CD4-positive, alpha-beta memory T cell (primary cell): ENCODE measurements around the gene ASRGL1. TPM values are rescaled to one million over a fixed set of nuclear protein-coding genes. Genes with fewer than 3 reads are reported as not detected.
A peak's percentile ranks its signal among the peaks of the same experiment; 100 is the strongest.
"Not testable (repeated sequence)": the region's sequence is repeated elsewhere in the genome, so short reads cannot be mapped to it uniquely, and the experiment has no call there.

Source experiments
- CTCF ChIA-PET: fragments of 350-600 bp; sonication (Branson Sonifier 250); formaldehyde crosslinking; loops from one replicate; lab custom pipeline; 2021; ENCODE audit warnings: inconsistent platforms; ENCODE audit not compliant: partially characterized antibody; lab: Charles Lee
- POLR2A ChIA-PET: fragments of 350-600 bp; sonication (Branson Sonifier 250); formaldehyde crosslinking; loops from one replicate; lab custom pipeline; 2021; ENCODE audit not compliant: partially characterized antibody; lab: Charles Lee
- DNase-seq, 5 donors: peaks; one replicate each; pipeline versions ENCODE4 v3.0.0 to v3.0.0-alpha.2; 2020 to 2022; ENCODE audit warnings: mixed read lengths in 1 of 5
- H3K27ac ChIP-seq: one replicate; pipeline ENCODE4 v1.7.0; 2013; ENCODE audit warnings: low read depth, low read length
- H3K27me3 ChIP-seq: 2 replicates; pipeline ENCODE4 v1.7.0; 2013; ENCODE audit warnings: mild to moderate bottlenecking, low read length, moderate library complexity; ENCODE audit not compliant: insufficient read depth
- H3K36me3 ChIP-seq: 2 replicates; pipeline ENCODE4 v1.7.0; 2013; ENCODE audit warnings: mild to moderate bottlenecking, low read length, moderate library complexity; ENCODE audit not compliant: insufficient read depth
- H3K4me1 ChIP-seq: 2 replicates; pipeline ENCODE4 v1.7.0; 2013; ENCODE audit warnings: mild to moderate bottlenecking, low read length, moderate library complexity; ENCODE audit not compliant: insufficient read depth
- H3K4me3 ChIP-seq, 2 donors: one replicate each; pipeline ENCODE4 v1.7.0; 2013; ENCODE audit warnings: low read length in 2 of 2, mild to moderate bottlenecking in 1 of 2
- H3K9me3 ChIP-seq, 2 donors: one replicate each; pipeline ENCODE4 v1.7.0; 2013; ENCODE audit warnings: low read length in 2 of 2, control low read depth in 1 of 2; ENCODE audit not compliant: control insufficient read depth in 1 of 2
- H3K27ac Mint-ChIP-seq, 7 donors: one replicate each; pipeline ENCODE4 v1.8.0; 2020 to 2021; ENCODE audit warnings: mixed read lengths in 7 of 7, mild to moderate bottlenecking in 6 of 7, inconsistent platforms in 3 of 7, moderate library complexity in 3 of 7
- H3K27me3 Mint-ChIP-seq, 2 donors: one replicate each; pipeline ENCODE4 v1.8.0; 2020 to 2021; ENCODE audit warnings: mixed read lengths in 2 of 2
- H3K36me3 Mint-ChIP-seq, 2 donors: one replicate each; pipeline ENCODE4 v1.8.0; 2020 to 2021; ENCODE audit warnings: mixed read lengths in 2 of 2, inconsistent platforms in 1 of 2, mild to moderate bottlenecking in 1 of 2
- H3K4me1 Mint-ChIP-seq, 4 donors: one replicate each; pipeline ENCODE4 v1.8.0; 2020 to 2021; ENCODE audit warnings: mixed read lengths in 4 of 4, mild to moderate bottlenecking in 1 of 4
- H3K4me3 Mint-ChIP-seq, 8 donors: one replicate each; pipeline ENCODE4 v1.8.0; 2020 to 2021; ENCODE audit warnings: mixed read lengths in 8 of 8, mild to moderate bottlenecking in 7 of 8, moderate library complexity in 6 of 8, inconsistent platforms in 3 of 8
- H3K9me3 Mint-ChIP-seq, 8 donors: one replicate each; pipeline ENCODE4 v1.8.0; 2020 to 2021; ENCODE audit warnings: mixed read lengths in 8 of 8, mild to moderate bottlenecking in 5 of 8, inconsistent platforms in 3 of 8, moderate library complexity in 1 of 8
- intact Hi-C: fragments of 100-400 bp; cut with micrococcal nuclease; formaldehyde crosslinking; loops from one replicate; pipeline ENCODE4 v1.15.1; 2023
- polyA plus RNA-seq, 2 donors: library from polyadenylated mRNA; unstranded; fragments of 300-500 nt; fragmentation: Illumina TruSeq; gene quantifications; one replicate each; pipeline ENCODE4 v1.2.3, GENCODE V29; 2021
- total RNA-seq, 2 experiments: library from RNA; stranded (reverse); gene quantifications; one replicate each; pipeline ENCODE4 v1.2.3, GENCODE V29; 2021

ASRGL1 gene
- total and polyA plus RNA-seq, 4 experiments from 2014 or later, result 1.2 to 2.1 (median 1.6) TPM

- peaks cover 18% of the 10 kb centered on the region for H3K4me1 ChIP-seq
- ChIA-PET CTCF (interaction anchor here (1.0 to 3.0 kb wide), 2 partner anchors 10 to 12 kb away, joined by 3 to 24 read pairs; no protein-coding TSS in a partner anchor), POLR2A (no interaction called here)
- Mint-ChIP-seq H3K27me3 (no peaks in the 10 kb centered on the region), H3K9me3 (no peaks in the 10 kb centered on the region), H3K4me1 (peaks cover 5 to 19% (median 10%) of the 10 kb centered on the region in 4 donors), H3K36me3 (no peaks in the 10 kb centered on the region), H3K4me3 (no peak overlapping the region), H3K27ac (no peak overlapping the region)
- H3K36me3 ChIP-seq, result no peaks in the 10 kb centered on the region
- no peak overlapping the region for H3K27ac ChIP-seq
- intact Hi-C loops, result loop anchor here (5.0 kb wide), 1 partner anchor 308 kb away; no protein-coding TSS in a partner anchor
- H3K27me3 ChIP-seq, result no peaks in the 10 kb centered on the region
- H3K4me3 ChIP-seq, result no peak overlapping the region
- no peaks in the 10 kb centered on the region for H3K9me3 ChIP-seq
- no peak for DNase-seq
Measured at GRCh38 chr11:62383822-62384221, 46.6 kb downstream of the ASRGL1 start.

GRCh38 chr11:62386083-62386482 is 48.8 kb downstream of the ASRGL1 start:
- H3K27ac Mint-ChIP-seq, result peak overlapping the region in 1 of 7 donors; percentile 52
- peaks cover 13% of the 10 kb centered on the region for H3K4me1 ChIP-seq
- H3K4me3 ChIP-seq, H3K27me3 ChIP-seq, H3K9me3 ChIP-seq, intact Hi-C loops, H3K36me3 Mint-ChIP-seq, POLR2A ChIA-PET, H3K27me3 Mint-ChIP-seq, H3K27ac ChIP-seq, H3K36me3 ChIP-seq, H3K9me3 Mint-ChIP-seq: not testable (repeated sequence)
- H3K4me1 Mint-ChIP-seq, result peaks cover 1 to 15% (median 6%) of the 10 kb centered on the region in 4 donors
- H3K4me3 Mint-ChIP-seq, result peak overlapping the region in 1 of 8 donors; percentile 32
- CTCF ChIA-PET, result interaction anchor here (0.6 to 1.8 kb wide), 3 partner anchors 9 to 290 kb away, joined by 5 to 15 read pairs (median 5); no protein-coding TSS in a partner anchor
- DNase-seq, result peak in 3 of 5 donors; percentile 37 to 41 (median 37)

- H3K36me3 ChIP-seq, result no peaks in the 10 kb centered on the region
- Mint-ChIP-seq H3K9me3 (no peaks in the 10 kb centered on the region), H3K4me1 (peaks cover 1 to 15% (median 3%) of the 10 kb centered on the region in 4 donors), H3K4me3 (no peak overlapping the region), H3K27me3 (no peaks in the 10 kb centered on the region), H3K27ac (no peak overlapping the region), H3K36me3 (no peaks in the 10 kb centered on the region)
- no peak overlapping the region for H3K4me3 ChIP-seq
- peaks cover 13% of the 10 kb centered on the region for H3K4me1 ChIP-seq
- DNase-seq, result no peak
- CTCF ChIA-PET, result interaction anchor here (0.7 to 1.8 kb wide), 4 partner anchors 8 to 173 kb away, joined by 3 to 15 read pairs (median 4); no protein-coding TSS in a partner anchor
- intact Hi-C loops, result no loop called here
- no peaks in the 10 kb centered on the region for H3K27me3 ChIP-seq
- no peaks in the 10 kb centered on the region for H3K9me3 ChIP-seq
- POLR2A ChIA-PET, result no interaction called here
- no peak overlapping the region for H3K27ac ChIP-seq
Measured at GRCh38 chr11:62387381-62387780, 50.1 kb downstream of the ASRGL1 start.

- CTCF ChIA-PET, result no interaction called here
- H3K9me3 Mint-ChIP-seq, result no peaks in the 10 kb centered on the region
- H3K27ac Mint-ChIP-seq, result no peak overlapping the region
- peaks cover 2 to 15% (median 5%) of the 10 kb centered on the region in 4 donors for H3K4me1 Mint-ChIP-seq
- Histone ChIP-seq H3K9me3 (no peaks in the 10 kb centered on the region), H3K4me1 (peaks cover 21% of the 10 kb centered on the region), H3K27ac (no peak overlapping the region), H3K4me3 (no peak overlapping the region), H3K36me3 (no peaks in the 10 kb centered on the region), H3K27me3 (no peaks in the 10 kb centered on the region)
- DNase-seq, result no peak
- POLR2A ChIA-PET, result no interaction called here
- H3K4me3 Mint-ChIP-seq, result no peak overlapping the region
- H3K36me3 Mint-ChIP-seq, result no peaks in the 10 kb centered on the region
- H3K27me3 Mint-ChIP-seq, result no peaks in the 10 kb centered on the region
- intact Hi-C loops, result no loop called here
Measured at GRCh38 chr11:62388999-62389398, 51.8 kb downstream of the ASRGL1 start.

GRCh38 chr11:62390237-62390636 is 53.0 kb downstream of the ASRGL1 start:
- POLR2A ChIA-PET, result interaction anchor here (0.8 kb wide), 1 partner anchor 9 kb away, joined by 3 read pairs; no protein-coding TSS in a partner anchor
- intact Hi-C loops, result loop anchor here (10.0 kb wide), 1 partner anchor 495 kb away; the partner anchor contains the start of gene SLC3A2
- H3K4me1 ChIP-seq, result peaks cover 27% of the 10 kb centered on the region
- H3K4me3 ChIP-seq, result no peak overlapping the region
- no peaks in the 10 kb centered on the region for H3K9me3 Mint-ChIP-seq
- no peak overlapping the region for H3K27ac Mint-ChIP-seq
- no peak for DNase-seq
- no peaks in the 10 kb centered on the region for H3K36me3 ChIP-seq
- H3K9me3 ChIP-seq, result no peaks in the 10 kb centered on the region
- H3K4me1 Mint-ChIP-seq, result peaks cover 6 to 23% (median 9%) of the 10 kb centered on the region in 4 donors
- no peak overlapping the region for H3K27ac ChIP-seq
- H3K36me3 Mint-ChIP-seq, result no peaks in the 10 kb centered on the region
- H3K27me3 Mint-ChIP-seq, result no peaks in the 10 kb centered on the region
- CTCF ChIA-PET, result interaction anchor here (1.2 to 7.8 kb wide), 6 partner anchors 9 to 168 kb away, joined by 4 to 91 read pairs (median 5); no protein-coding TSS in a partner anchor
- H3K27me3 ChIP-seq, result no peaks in the 10 kb centered on the region
- no peak overlapping the region for H3K4me3 Mint-ChIP-seq

GRCh38 chr11:62390722-62391121 is 53.5 kb downstream of the ASRGL1 start:
- intact Hi-C loops, result loop anchor here (10.0 kb wide), 1 partner anchor 494 kb away; the partner anchor contains the start of gene SLC3A2
- ChIA-PET POLR2A (interaction anchor here (0.8 kb wide), 1 partner anchor 9 kb away, joined by 3 read pairs; no protein-coding TSS in a partner anchor), CTCF (interaction anchor here (1.2 to 7.8 kb wide), 7 partner anchors 9 to 168 kb away, joined by 4 to 91 read pairs (median 5); no protein-coding TSS in a partner anchor)
- H3K27me3 Mint-ChIP-seq, result no peaks in the 10 kb centered on the region
- H3K9me3 Mint-ChIP-seq, result no peaks in the 10 kb centered on the region
- H3K36me3 ChIP-seq, result no peaks in the 10 kb centered on the region
- H3K27ac ChIP-seq, result no peak overlapping the region
- H3K9me3 ChIP-seq, result no peaks in the 10 kb centered on the region
- H3K4me3 Mint-ChIP-seq, result no peak overlapping the region
- peaks cover 23% of the 10 kb centered on the region for H3K4me1 ChIP-seq
- no peak overlapping the region for H3K27ac Mint-ChIP-seq
- peaks cover 6 to 23% (median 9%) of the 10 kb centered on the region in 4 donors for H3K4me1 Mint-ChIP-seq
- no peaks in the 10 kb centered on the region for H3K36me3 Mint-ChIP-seq
- DNase-seq, result no peak
- H3K27me3 ChIP-seq, result no peaks in the 10 kb centered on the region
- no peak overlapping the region for H3K4me3 ChIP-seq

- no peaks in the 10 kb centered on the region for H3K27me3 Mint-ChIP-seq
- Histone ChIP-seq H3K4me3 (no peak overlapping the region), H3K27ac (no peak overlapping the region), H3K27me3 (no peaks in the 10 kb centered on the region), H3K4me1 (peaks cover 15% of the 10 kb centered on the region), H3K9me3 (no peaks in the 10 kb centered on the region), H3K36me3 (no peaks in the 10 kb centered on the region)
- CTCF ChIA-PET, result interaction anchor here (0.6 to 7.8 kb wide), 6 partner anchors 10 to 1943 kb away, joined by 3 to 91 read pairs (median 6); no protein-coding TSS in a partner anchor
- DNase-seq, result no peak
- POLR2A ChIA-PET, result no interaction called here
- H3K9me3 Mint-ChIP-seq, result no peaks in the 10 kb centered on the region
- intact Hi-C loops, result loop anchor here (10.0 kb wide), 1 partner anchor 493 kb away; the partner anchor contains the start of gene SLC3A2
- peaks cover 5 to 15% (median 8%) of the 10 kb centered on the region in 4 donors for H3K4me1 Mint-ChIP-seq
- no peaks in the 10 kb centered on the region for H3K36me3 Mint-ChIP-seq
- H3K4me3 Mint-ChIP-seq, result no peak overlapping the region
- H3K27ac Mint-ChIP-seq, result peak overlapping the region in 1 of 7 donors; percentile 44
Measured at GRCh38 chr11:62391642-62392425, 54.6 kb downstream of the ASRGL1 start.
